Activated CD8-positive, alpha-beta memory T cell treated with anti-CD3 and anti-CD28 coated beads for 4 hours (primary cell): ENCODE data around the gene KRT86.
"Not testable (repeated sequence)": the region's sequence is repeated elsewhere in the genome, so short reads cannot be mapped to it uniquely, and the experiment has no call there.

Experiments used
- DNase-seq, 2 donors: peaks; one replicate each; pipeline ENCODE4 v3.0.0-alpha.2; 2020; ENCODE audit warnings: low read depth in 2 of 2

KRT86 gene

DNA sequence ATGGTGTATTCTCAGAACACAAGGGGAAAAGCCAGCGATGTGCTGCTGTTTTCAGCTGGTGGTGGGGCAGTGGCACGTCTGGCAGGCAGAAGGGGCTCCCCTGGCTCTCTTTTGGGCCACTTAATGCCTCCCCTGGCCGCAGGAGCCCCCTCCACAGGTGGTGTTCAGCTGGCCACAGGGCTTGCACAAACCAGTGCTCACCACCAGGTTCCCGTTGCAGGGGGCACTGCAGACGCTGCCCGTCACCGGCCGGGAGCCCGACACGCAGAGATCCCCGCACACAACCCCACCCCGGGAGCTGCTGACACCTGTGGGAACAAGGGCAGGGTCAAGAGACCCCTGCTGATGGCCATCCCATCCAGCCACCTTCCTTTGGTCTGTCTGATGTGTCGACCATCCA, 40.1 kb downstream of the KRT86 start:
- DNase-seq, result no peak

- not testable (repeated sequence) for DNase-seq
Measured at GRCh38 chr12:52315721-52316120, 41.3 kb downstream of the KRT86 start.

DNA sequence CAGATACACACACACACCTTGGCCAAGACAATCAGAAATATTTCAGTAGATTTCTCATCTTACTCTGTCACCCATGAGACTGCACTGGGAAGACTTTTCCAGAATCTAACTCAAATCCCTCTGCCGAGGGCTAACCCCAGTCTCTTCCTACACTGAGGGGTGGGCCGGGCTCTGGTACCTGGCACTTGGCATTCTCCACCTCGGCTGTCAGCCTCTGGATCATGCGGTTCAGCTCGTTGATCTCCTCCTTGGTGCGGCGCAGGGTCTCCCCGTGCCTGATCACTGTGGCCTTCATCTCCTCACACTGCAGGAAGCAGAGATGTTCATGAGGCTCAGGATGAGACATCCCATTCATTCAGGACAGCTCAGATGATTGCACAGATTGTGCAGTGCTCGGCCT, 41.8 kb downstream of the KRT86 start:
- DNase-seq, result no peak

DNA sequence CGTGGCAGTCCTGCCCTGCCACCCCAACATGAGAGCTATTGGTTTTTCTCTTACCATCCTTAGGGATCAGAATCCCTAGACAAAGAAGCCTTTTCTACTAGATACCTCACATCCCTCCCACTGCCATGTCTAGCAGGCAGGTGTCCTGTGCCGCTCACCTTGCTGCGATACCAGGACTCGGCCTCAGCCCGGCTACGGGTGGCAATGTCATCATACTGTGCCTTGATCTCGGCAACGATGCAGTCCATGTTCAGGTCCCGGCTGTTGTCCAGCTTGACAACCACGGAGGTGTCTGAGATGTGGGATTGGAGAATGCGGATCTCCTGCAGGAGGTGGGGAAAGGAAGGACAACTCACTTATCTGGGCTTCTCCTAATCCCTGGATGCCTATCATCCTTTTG, 42.3 kb downstream of the KRT86 start:
- DNase-seq, result no peak

DNA sequence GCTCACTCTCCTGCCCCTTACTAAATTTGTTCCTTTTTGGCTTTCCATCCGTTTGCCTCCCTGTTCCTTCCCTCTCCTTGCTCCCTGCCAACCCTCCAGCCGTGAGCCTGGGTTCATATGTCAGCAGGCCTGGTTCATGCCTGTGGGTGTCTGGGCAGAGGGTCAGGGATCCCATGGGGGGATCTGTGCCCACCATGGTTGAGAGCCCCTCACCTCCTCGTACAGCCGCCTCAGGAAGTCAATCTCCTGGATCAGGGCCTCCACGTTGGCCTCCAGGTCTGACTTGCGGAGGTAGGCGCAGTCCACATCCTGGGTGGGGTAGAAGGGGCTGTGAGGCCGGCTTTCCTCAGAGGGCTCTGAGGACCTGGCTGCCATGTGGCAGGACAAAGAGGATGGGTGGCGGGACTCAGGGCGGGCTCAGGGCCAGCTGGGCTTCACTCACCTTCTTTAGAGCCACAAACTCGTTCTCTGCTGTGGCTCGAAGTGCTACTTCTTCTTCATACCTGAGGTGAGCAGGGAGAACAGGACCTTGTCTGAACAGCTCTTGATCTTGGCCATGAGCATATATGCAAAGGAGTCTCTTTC, 43.1 kb downstream of the KRT86 start:
- DNase-seq, result no peak

- DNase-seq, result no peak
Measured at GRCh38 chr12:52318241-52318990, 44.0 kb downstream of the KRT86 start.

- DNase-seq, result no peak
Measured at GRCh38 chr12:52319097-52319496, 44.7 kb downstream of the KRT86 start.

GRCh38 chr12:52320784-52321400, 46.4 kb downstream of the KRT86 start, which contains the start of gene KRT83:
Gene KRT83, minus strand, starts transcription at chr12:52321398. Its CDS starts 63 bp downstream, at chr12:52321335.
- no peak for DNase-seq

GRCh38 chr12:52321418-52321817, 47.0 kb downstream of the KRT86 start:
- DNase-seq, result no peak

- DNase-seq, result no peak
Measured at GRCh38 chr12:52322069-52322468, 47.6 kb downstream of the KRT86 start.

DNA sequence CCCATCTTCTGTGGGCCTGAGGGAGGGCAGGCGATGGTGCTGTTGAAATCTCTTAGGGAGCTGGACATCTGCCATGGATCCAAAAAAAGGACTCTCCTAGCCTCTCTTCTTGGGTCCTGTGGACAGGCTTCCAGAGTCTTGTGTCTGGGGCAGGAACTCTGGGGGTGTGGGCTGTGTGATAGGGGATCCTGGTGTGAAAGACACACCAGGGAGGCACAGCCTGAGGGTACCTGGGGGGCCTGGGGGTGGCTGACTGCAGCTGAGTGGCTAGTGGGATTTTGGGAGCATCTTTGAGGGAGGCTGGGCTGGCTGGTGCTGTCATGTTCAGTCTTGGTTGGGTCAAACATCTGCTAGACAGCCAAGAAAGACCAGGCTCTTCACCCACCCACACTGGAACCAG, 48.6 kb downstream of the KRT86 start:
- no peak for DNase-seq

DNA sequence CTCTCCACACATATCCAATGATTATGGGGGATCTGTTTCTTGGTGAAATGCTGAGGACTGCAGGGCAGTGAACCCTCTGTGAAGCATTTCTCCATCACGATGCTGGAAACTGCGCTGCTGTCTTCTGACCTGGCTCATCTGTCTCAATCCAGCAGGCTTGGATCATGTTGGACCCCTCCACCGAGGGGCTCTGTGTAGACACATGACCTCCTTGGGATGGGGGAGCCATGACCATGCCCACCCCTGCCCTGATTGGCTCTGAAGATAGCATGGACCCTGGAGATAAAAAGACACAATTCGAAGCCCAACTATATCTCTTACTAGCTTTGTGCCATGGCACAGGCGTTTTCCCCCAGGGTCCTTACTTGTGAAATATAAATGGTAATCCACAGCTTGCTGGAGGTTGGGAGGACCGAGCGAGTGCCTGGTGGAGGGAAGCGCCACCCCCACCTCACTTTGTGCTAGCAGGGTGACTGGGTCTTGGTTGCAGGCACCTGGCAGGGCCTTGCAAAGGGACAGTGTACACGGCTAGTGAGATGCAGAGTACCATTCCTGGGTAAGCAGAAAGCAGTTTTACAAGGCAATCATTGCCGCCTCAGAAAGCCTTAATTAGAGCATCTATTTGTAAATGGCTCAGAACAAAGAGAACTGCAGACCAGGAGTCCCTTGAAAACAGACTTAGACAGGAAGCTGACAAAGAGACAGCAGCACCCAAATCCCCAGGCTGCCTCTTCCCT, 49.1 kb downstream of the KRT86 start:
- DNase-seq, result no peak

GRCh38 chr12:52324153-52324444, 49.7 kb downstream of the KRT86 start:
- DNase-seq, result no peak

DNA sequence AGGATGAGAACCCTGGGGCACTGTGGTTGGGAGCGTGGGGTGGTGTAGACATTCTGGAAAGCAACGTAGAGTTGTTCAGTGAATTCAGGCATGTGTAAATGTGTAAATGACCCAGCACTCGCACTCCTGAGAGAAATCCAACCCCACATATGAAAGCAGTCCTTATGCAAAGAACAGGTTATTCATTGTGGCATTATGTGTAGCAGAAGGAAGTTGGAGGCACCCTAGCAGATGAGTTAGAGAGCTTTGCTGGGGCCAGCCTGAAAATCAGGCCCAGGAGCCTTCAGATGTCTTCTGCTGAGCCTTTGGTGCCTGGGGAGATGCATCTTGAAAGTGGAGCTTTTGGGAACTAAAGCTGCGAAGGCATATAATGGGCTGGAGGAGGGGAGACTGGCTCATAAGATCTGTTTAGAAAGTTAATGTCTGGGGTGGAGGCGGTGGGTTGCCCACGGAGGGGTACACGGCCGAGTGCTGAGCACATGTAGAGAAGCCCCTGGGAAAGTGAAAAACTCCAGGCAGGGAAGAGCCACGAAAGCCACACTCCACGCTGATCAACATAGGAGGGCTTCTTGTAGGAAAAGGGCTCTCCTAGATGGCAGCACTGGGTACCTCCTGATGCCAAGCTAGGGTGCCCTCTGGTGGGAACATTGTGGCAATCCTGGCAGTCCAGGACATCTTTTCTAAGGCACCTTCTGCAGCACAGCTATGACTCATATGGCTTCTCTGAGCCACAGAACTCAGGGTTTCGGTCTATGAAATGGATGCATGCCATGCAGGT, 52.8 kb downstream of the KRT86 start:
- peak; percentile 57 to 71 for DNase-seq

DNA sequence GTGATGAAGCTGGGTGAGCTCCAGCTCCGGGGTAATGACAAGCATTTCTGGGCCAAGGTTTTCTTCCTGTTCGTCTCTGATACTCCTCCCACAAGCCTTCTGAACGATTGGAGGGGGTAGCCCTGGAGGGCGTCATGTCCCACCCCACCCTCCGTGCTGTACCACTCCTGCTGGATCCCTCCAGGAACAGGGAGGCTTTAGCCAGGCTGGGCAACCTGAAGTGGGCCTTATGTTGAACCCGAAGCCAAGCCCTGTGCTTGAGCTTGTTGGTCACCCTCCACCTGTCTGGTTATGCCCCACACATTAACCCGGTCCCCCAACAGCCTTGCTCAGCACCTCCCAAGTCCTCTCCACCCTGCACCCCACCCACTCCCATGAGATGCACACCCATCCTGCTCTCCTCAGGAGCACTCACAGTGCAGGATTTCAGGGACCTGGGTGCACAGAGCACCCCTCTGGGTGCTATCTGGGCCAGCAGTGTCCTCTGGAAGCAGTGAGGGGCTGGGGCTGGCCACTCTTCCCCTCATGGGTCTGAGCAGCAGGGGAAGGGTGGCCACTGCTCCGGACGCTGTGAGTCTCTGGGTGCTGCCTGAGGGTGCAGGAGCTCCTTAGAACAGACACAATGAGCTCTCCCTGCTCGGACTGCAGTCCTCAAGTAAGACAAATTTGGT, 53.5 kb downstream of the KRT86 start:
- DNase-seq, result no peak

- no peak for DNase-seq
Measured at GRCh38 chr12:52331039-52331438, 56.6 kb downstream of the KRT86 start.

GRCh38 chr12:52331833-52332232, 57.4 kb downstream of the KRT86 start:
- DNase-seq, result no peak

- DNase-seq, result no peak
Measured at GRCh38 chr12:52332381-52332780, 57.9 kb downstream of the KRT86 start.

DNA sequence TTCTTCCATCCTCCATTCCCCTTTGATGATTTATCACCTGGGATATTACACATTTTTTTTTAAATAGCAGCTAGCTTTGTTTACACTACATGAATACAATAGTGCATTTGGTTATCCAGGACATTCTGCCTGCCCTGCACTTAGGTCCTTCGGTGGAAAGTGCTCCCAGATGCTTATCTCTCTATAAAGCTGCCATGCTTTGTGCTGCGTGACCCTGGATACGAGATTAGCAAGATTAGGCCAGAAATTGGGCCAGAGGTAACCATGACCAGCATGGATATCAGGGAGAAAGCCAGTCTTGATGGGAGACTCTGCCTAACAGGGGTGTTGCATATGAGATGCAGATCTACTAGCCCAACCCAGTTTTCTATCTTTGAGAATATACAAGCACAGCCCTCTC, 58.9 kb downstream of the KRT86 start:
- no peak for DNase-seq

GRCh38 chr12:52334185-52334584, 59.7 kb downstream of the KRT86 start:
- no peak for DNase-seq

DNA sequence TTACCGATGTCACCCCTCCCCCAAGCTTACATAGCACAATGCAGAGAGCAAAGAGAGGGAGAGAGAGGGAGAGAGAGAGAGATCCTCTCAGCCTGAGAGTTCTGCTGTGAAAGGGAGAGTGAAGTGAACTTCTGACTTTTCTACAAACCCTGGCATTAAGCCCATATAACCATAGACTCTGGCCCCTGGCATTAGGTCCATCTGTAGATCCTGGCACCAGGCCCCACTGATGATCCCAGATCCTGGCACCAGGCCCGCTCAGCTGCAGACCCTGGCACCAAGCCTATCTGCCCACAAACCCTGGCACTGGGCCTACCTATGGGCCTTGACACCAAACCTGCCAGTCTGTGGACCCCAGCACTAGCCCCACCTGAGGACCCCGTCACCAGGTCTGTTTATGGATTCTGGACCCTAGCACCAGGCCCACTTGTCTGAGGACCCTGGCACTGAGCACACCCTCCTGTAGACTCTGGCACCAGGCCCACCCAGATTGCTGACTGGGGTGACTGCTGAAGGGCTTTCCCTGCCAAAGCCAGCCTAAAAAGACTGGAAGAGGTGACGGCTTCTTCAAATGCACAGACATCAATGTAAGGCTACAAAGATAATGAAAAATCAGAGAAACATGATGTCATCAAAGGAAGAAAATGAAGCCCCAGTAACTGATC, 61.3 kb downstream of the KRT86 start:
- no peak for DNase-seq
